ENCODE measurements around the gene ZCCHC8.

The ZCCHC8 gene

DNA sequence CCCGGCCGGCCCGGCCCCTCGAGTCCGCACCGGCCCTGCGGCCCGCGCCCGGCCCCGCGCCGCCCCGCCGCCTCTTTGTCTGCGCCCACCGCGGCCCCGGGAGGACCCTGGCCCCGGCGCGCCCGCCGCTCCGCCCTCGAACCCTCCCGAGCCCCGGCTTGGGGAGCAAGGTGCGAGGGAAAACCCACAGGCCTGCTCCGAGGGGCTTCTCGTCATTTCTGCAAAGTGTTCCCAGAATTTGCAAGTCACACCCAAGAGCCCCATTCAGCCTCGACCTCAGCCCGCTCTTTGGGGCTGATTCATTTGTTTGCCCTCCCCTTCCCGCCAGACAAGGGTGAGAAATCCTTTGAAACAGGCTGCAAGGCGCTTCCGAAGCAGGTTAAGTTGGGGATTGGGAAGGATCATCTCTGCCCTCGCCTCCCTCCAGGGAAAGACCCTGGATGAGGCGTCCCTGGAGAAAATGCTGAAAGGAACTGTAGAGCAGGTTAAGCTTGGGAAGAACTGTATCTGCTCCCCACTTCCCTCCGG, 77.9 kb downstream of the ZCCHC8 start:
- DNase-seq: peak; percentile 46 to 54

DNA sequence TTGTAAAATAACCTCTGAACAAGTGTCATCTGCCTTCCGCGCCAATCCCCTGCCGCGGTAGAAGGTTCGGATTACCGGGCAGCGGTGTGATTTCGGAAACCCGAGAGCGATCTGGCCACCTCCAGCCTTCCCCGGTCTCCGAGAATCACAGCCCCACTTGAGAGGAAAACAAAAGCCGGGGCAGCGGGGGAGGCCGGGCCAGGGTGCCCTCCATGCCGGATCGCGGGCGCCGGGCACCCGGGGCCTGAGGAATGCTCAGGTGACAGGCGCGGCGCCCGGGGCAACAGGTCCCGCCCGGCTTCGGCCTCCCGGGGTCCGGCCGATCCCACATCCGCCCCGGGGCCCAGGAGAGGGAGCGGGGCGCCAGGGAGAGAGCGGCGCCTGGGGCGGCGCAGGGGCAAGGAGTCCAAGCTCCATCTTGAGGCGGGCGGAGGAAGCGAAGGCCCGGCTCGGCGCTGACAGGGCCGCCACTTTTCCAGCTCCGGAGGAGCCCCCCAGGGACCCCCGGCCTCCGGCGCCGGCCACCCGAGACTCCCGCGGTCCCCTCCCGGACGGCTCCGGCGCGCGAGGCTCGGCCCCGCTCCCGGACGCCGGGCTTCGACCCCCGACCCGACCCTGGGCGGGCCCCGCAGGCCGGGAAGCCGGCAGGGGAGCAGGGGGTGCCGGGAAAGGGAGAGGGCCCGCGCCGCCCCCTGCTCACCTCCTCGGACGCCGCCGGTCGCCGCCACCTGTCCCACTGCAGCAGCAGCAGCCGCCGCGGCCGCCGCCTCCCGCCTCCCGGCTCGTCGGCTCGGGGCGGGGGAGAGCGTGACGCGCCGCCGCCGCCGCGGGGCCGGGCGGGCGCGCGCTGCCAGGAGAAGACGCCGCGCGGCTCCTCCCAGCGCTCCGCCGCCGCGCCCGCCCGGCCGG, 78.7 kb downstream of the ZCCHC8 start, which contains the start of gene CLIP1:
TSS of gene CLIP1 (minus strand) at position 849 of the 909 bp plus-strand sequence. CDS start 42,217 bp downstream, outside the sequence.
- peak; percentile 52 to 58 for DNase-seq

All from activated CD4-positive, alpha-beta T cell treated with anti-CD3 and anti-CD28 coated beads for 4 hours (primary cell).